HG02763 (cell line): ENCODE results near the gene DPYSL5.

Experiments used
- ATAC-seq: cut with Tn5 transposase; IDR thresholded peaks from one replicate; pipeline ENCODE4 v1.9.1; 2021; ENCODE audit warnings: mild to moderate bottlenecking, moderate library complexity; ENCODE audit not compliant: unreplicated experiment

The DPYSL5 gene

GRCh38 chr2:26843041-26843440 lies 4.9 kb upstream of the DPYSL5 start:
- no peak for ATAC-seq

- no peak for ATAC-seq
Measured at GRCh38 chr2:26845021-26845420, 2.9 kb upstream of the DPYSL5 start.

GRCh38 chr2:26846334-26847306 lies 1.3 kb upstream of the DPYSL5 start:
- ATAC-seq, result no peak

GRCh38 chr2:26847307-26847654 lies 651 bp upstream of the DPYSL5 start:
- ATAC-seq, result no peak

GRCh38 chr2:26848336-26849055 lies 564 bp downstream of the DPYSL5 start:
- no peak for ATAC-seq

- no peak for ATAC-seq
Measured at GRCh38 chr2:26849056-26849999, 1.4 kb downstream of the DPYSL5 start.

GRCh38 chr2:26850000-26850431 lies 2.1 kb downstream of the DPYSL5 start:
- ATAC-seq, result no peak

- ATAC-seq, result no peak
Measured at GRCh38 chr2:26850505-26850904, 2.6 kb downstream of the DPYSL5 start.

- ATAC-seq, result no peak
Measured at GRCh38 chr2:26852405-26853306, 4.7 kb downstream of the DPYSL5 start.

GRCh38 chr2:26853751-26854150 lies 5.8 kb downstream of the DPYSL5 start:
- no peak for ATAC-seq

GRCh38 chr2:26854283-26854827 lies 6.4 kb downstream of the DPYSL5 start:
- ATAC-seq, result no peak

GRCh38 chr2:26855466-26855865 lies 7.5 kb downstream of the DPYSL5 start:
- ATAC-seq, result no peak

GRCh38 chr2:26859622-26860021 lies 11.7 kb downstream of the DPYSL5 start:
- no peak for ATAC-seq

- no peak for ATAC-seq
Measured at GRCh38 chr2:26860211-26860850, 12.4 kb downstream of the DPYSL5 start.

GRCh38 chr2:26861610-26862224 lies 13.8 kb downstream of the DPYSL5 start:
- no peak for ATAC-seq

- ATAC-seq, result no peak
Measured at GRCh38 chr2:26864226-26864625, 16.3 kb downstream of the DPYSL5 start.

- no peak for ATAC-seq
Measured at GRCh38 chr2:26864646-26865045, 16.7 kb downstream of the DPYSL5 start.

GRCh38 chr2:26870585-26871095 lies 22.7 kb downstream of the DPYSL5 start:
- no peak for ATAC-seq
